ENCODE data around the gene NAGS.

The NAGS gene

DNA sequence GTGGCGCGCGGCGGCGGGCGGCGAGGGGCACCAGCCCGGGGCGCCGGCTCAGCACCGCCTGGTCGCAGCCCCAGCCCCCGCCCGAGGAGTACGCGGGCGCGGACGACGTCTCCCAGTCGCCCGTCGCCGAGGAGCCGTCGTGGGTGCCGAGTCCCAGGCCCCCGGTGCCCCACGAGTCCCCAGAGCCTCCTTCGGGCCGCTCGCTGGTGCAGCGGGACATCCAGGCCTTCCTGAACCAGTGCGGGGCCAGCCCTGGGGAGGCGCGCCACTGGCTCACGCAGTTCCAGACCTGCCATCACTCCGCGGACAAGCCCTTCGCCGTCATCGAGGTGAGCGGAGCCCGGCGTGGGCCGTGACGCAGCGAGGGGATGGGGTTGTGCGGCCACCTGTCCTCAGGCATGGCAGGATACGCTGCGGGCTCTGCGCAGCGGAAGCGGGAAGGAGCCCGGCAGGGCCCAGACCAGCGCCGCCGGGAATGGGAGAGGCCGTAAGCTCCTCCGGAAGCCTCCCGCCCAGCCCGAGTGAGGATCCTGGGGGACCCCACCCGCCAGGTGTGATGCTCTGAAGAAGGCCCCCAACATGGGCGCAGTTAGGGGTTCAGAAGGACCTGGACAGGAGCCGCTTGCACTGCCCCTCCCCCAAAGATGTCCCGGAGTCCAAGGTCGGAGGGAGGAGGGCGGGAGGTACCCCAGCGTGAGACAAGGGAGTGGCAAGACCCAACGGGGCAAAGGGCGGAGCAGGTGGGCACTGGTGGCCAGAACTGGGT lies 522 bp downstream of the NAGS start:
- peak overlapping the region; percentile 64 for H3K4me3 ChIP-seq (replicated peaks; ENCODE audit: low read depth, low read length)
- no peak for DNase-seq (ENCODE audit: low read depth)
- TF ChIP-seq CTCF (IDR thresholded peaks at IDR 0.05; ENCODE audit: low read length, missing control alignments) = no peak

- H3K4me3 ChIP-seq (replicated peaks; ENCODE audit: low read depth, low read length) = peak overlapping the region; percentile 64
- DNase-seq (ENCODE audit: low read depth) = no peak
- TF ChIP-seq CTCF (IDR thresholded peaks at IDR 0.05; ENCODE audit: low read length, missing control alignments) = peak; percentile 9
Measured at GRCh38 chr17:44005527-44006271, 1.3 kb downstream of the NAGS start.

GRCh38 chr17:44006272-44006597 lies 1.8 kb downstream of the NAGS start:
- TF ChIP-seq CTCF (IDR thresholded peaks at IDR 0.05; ENCODE audit: low read length, missing control alignments) = no peak
- DNase-seq (ENCODE audit: low read depth) = no peak
- peak overlapping the region; percentile 64 for H3K4me3 ChIP-seq (replicated peaks; ENCODE audit: low read depth, low read length)

GRCh38 chr17:44006598-44007345 lies 2.4 kb downstream of the NAGS start:
- peak; percentile 97 for DNase-seq (ENCODE audit: low read depth)
- TF ChIP-seq CTCF (IDR thresholded peaks at IDR 0.05; ENCODE audit: low read length, missing control alignments) = peak; percentile 68
- peak overlapping the region; percentile 64 for H3K4me3 ChIP-seq (replicated peaks; ENCODE audit: low read depth, low read length)

DNA sequence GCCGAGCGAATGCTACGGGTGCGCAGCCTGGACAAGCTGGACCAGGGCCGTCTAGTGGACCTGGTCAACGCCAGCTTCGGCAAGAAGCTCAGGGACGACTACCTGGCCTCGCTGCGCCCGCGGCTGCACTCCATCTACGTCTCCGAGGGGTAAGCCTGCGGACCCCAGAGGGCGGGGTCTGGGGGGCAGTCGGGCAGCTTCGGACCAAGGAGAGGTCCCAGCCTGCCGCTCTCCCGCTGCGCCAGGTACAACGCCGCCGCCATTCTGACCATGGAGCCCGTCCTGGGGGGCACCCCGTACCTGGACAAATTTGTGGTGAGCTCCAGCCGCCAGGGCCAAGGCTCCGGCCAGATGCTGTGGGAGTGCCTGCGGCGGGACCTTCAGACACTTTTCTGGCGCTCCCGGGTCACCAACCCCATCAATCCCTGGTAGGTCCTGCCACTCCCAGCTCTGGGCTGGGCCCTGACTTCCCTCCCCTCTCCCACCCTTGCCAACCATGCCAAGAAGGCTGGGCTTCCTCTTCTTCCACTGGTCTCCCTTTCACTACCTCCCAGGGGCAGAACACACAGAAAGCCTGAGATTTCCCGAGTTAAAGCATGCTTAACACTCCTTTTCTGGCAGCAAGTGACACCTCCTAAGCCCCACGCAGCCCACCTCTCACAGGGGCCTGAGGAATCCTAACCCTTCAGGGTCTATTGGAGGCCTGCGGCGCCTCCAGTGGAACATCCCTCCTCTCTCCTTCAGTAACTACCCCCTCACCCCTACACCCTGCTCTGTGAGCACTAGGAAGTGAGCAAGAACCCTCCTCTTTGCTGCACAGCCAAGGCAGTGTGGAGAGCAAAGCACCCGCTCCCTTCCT lies 3.2 kb downstream of the NAGS start:
- TF ChIP-seq CTCF (IDR thresholded peaks at IDR 0.05; ENCODE audit: low read length, missing control alignments) = no peak
- peak overlapping the region; percentile 64 for H3K4me3 ChIP-seq (replicated peaks; ENCODE audit: low read depth, low read length)
- no peak for DNase-seq (ENCODE audit: low read depth)

DNA sequence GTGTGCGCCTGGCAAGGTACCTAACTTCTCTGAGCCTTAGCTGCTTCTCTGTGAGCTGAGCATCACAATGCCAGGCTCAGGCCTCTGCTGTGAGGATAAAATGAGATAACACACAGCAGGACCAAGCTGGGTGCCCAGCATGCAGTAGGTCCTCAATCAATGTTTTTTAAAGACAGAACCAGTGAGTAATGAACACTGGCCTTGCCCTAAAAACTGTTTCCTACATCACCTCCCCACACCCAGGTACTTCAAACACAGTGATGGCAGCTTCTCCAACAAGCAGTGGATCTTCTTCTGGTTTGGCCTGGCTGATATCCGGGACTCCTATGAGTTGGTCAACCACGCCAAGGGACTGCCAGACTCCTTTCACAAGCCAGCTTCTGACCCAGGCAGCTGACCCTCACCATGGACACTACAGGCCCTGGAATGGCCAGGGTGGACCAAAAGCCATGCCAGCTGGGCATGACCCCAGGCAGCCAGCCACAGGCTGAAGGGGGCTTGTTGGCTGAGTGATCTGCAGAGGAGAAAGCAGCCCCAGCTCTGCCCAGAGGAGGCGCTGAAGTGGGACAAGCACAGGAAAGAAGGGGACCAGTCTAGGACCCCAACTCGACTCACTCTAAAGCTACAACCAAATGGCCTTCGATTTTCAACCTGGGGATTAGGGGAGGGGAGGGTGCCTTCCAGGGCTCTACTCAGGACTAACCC lies 3.9 kb downstream of the NAGS start:
- DNase-seq (ENCODE audit: low read depth) = no peak
- peak overlapping the region; percentile 64 for H3K4me3 ChIP-seq (replicated peaks; ENCODE audit: low read depth, low read length)
- TF ChIP-seq CTCF (IDR thresholded peaks at IDR 0.05; ENCODE audit: low read length, missing control alignments) = no peak
